WTC11 (cell line): ENCODE results near the gene HDAC5. TPM values are rescaled to one million over a fixed set of nuclear protein-coding genes. Genes with fewer than 3 reads are reported as not detected.

Source experiments
- ARID4B ChIP-seq: sonication (generic); formaldehyde crosslinking; IDR thresholded peaks from 2 replicates; pipeline ENCODE4 v1.8.0; 2023; ENCODE audit warnings: missing genetic modification reagents, mild to moderate bottlenecking, borderline replicate concordance
- ATF1 ChIP-seq: sonication (generic); formaldehyde crosslinking; IDR thresholded peaks from 2 replicates; pipeline ENCODE4 v1.8.1; 2023; ENCODE audit warnings: mild to moderate bottlenecking, moderate library complexity, missing genetic modification reagents
- CBFB ChIP-seq: sonication (generic); formaldehyde crosslinking; IDR thresholded peaks from 2 replicates; pipeline ENCODE4 v1.8.1; 2022; ENCODE audit warnings: mild to moderate bottlenecking, low read depth, missing genetic modification reagents
- EMX1 ChIP-seq: fragments of 250-450 bp; sonication (Bioruptor Pico); IDR thresholded peaks from 2 replicates; pipeline ENCODE4 v1.8.0; 2021; ENCODE audit warnings: mild to moderate bottlenecking
- ESRRA ChIP-seq: sonication (generic); formaldehyde crosslinking; IDR thresholded peaks from 2 replicates; pipeline ENCODE4 v1.8.1; 2022; ENCODE audit warnings: mild to moderate bottlenecking, missing genetic modification reagents, borderline replicate concordance
- FOXJ3 ChIP-seq: sonication (generic); formaldehyde crosslinking; IDR thresholded peaks from 2 replicates; pipeline ENCODE4 v1.9.0; 2021; ENCODE audit warnings: missing genetic modification reagents, mild to moderate bottlenecking, borderline replicate concordance
- FOXP1 ChIP-seq: sonication (generic); formaldehyde crosslinking; IDR thresholded peaks from 2 replicates; pipeline ENCODE4 v1.8.0; 2022; ENCODE audit warnings: missing genetic modification reagents, mild to moderate bottlenecking, moderate library complexity, borderline replicate concordance
- FOXP4 ChIP-seq: sonication (generic); formaldehyde crosslinking; IDR thresholded peaks from 2 replicates; pipeline ENCODE4 v1.8.0; 2022; ENCODE audit warnings: mild to moderate bottlenecking, missing genetic modification reagents
- GRHL2 ChIP-seq: fragments of 250-450 bp; sonication (Bioruptor Pico); IDR thresholded peaks from 2 replicates; pipeline ENCODE4 v1.8.0; 2022; ENCODE audit warnings: mild to moderate bottlenecking, moderate library complexity; ENCODE audit not compliant: insufficient replicate concordance, severe bottlenecking
- IRF1 ChIP-seq: sonication (generic); formaldehyde crosslinking; IDR thresholded peaks from 2 replicates; pipeline ENCODE4 v1.8.0; 2023; ENCODE audit warnings: missing genetic modification reagents
- MAX ChIP-seq: sonication (generic); formaldehyde crosslinking; IDR thresholded peaks from 2 replicates; pipeline ENCODE4 v1.8.0; 2022; ENCODE audit warnings: mild to moderate bottlenecking, missing genetic modification reagents
- MXD4 ChIP-seq: fragments of 250-450 bp; sonication (Bioruptor Pico); IDR thresholded peaks from 2 replicates; pipeline ENCODE4 v1.8.0; 2021; ENCODE audit warnings: mild to moderate bottlenecking, moderate library complexity, borderline replicate concordance
- NR1H2 ChIP-seq: sonication (generic); formaldehyde crosslinking; IDR thresholded peaks from 2 replicates; pipeline ENCODE4 v1.9.0; 2021; ENCODE audit warnings: mild to moderate bottlenecking, moderate library complexity, missing genetic modification reagents
- NR3C1 ChIP-seq: sonication (generic); formaldehyde crosslinking; conservative IDR thresholded peaks from 2 replicates; pipeline ENCODE4 v1.8.1; 2023; ENCODE audit warnings: low read depth, mild to moderate bottlenecking, missing genetic modification reagents
- OVOL2 ChIP-seq: fragments of 250-450 bp; sonication (Bioruptor Pico); IDR thresholded peaks from 2 replicates; pipeline ENCODE4 v1.9.0; 2021; ENCODE audit warnings: mild to moderate bottlenecking, borderline replicate concordance
- PRDM15 ChIP-seq: sonication (generic); formaldehyde crosslinking; IDR thresholded peaks from 2 replicates; pipeline ENCODE4 v1.8.0; 2022; ENCODE audit warnings: missing genetic modification reagents
- RELA ChIP-seq: sonication (generic); formaldehyde crosslinking; IDR thresholded peaks from 2 replicates; pipeline ENCODE4 v1.8.1; 2022; ENCODE audit warnings: missing genetic modification reagents, mild to moderate bottlenecking, borderline replicate concordance
- SOX15 ChIP-seq: fragments of 250-450 bp; sonication (Bioruptor Pico); IDR thresholded peaks from 2 replicates; pipeline ENCODE4 v1.9.0; 2021; ENCODE audit warnings: mild to moderate bottlenecking
- TEAD1 ChIP-seq: sonication (generic); formaldehyde crosslinking; IDR thresholded peaks from 2 replicates; pipeline ENCODE4 v1.8.0; 2022; ENCODE audit warnings: mild to moderate bottlenecking, missing genetic modification reagents
- TP53 ChIP-seq: sonication (generic); formaldehyde crosslinking; IDR thresholded peaks from 2 replicates; pipeline ENCODE4 v1.8.1; 2023; ENCODE audit warnings: mild to moderate bottlenecking, missing genetic modification reagents
- USF2 ChIP-seq: sonication (generic); formaldehyde crosslinking; IDR thresholded peaks from 2 replicates; pipeline ENCODE4 v1.8.1; 2023; ENCODE audit warnings: mild to moderate bottlenecking, missing genetic modification reagents, moderate library complexity
- ZBTB21 ChIP-seq: sonication (generic); formaldehyde crosslinking; IDR thresholded peaks from 2 replicates; pipeline ENCODE4 v1.8.1; 2023; ENCODE audit warnings: mild to moderate bottlenecking, missing genetic modification reagents, borderline replicate concordance
- ZNF219 ChIP-seq: sonication (generic); formaldehyde crosslinking; IDR thresholded peaks from 2 replicates; pipeline ENCODE4 v1.8.0; 2023; ENCODE audit warnings: missing genetic modification reagents, mild to moderate bottlenecking, borderline replicate concordance
- ZNF232 ChIP-seq: sonication (generic); formaldehyde crosslinking; IDR thresholded peaks from 2 replicates; pipeline ENCODE4 v1.8.0; 2022; ENCODE audit warnings: mild to moderate bottlenecking, missing genetic modification reagents
- ZNF263 ChIP-seq: sonication (generic); formaldehyde crosslinking; IDR thresholded peaks from 2 replicates; pipeline ENCODE4 v1.8.1; 2022; ENCODE audit warnings: low read depth, mild to moderate bottlenecking, moderate library complexity, missing genetic modification reagents
- ZNF416 ChIP-seq: fragments of 250-450 bp; sonication (Bioruptor Pico); IDR thresholded peaks from 2 replicates; pipeline ENCODE4 v1.9.0; 2021; ENCODE audit warnings: mild to moderate bottlenecking, inconsistent platforms
- ZNF671 ChIP-seq: fragments of 250-450 bp; sonication (Bioruptor Pico); IDR thresholded peaks from 2 replicates; pipeline ENCODE4 v1.8.0; 2021; ENCODE audit warnings: mild to moderate bottlenecking
- total RNA-seq: library from RNA; stranded (reverse); gene quantifications from 3 replicates; pipeline ENCODE4 v1.2.3, GENCODE V29; 2021

The HDAC5 gene
- total RNA-seq, 1 experiment from 2014 or later = 61.6 TPM

- TF ChIP-seq ARID4B (CRISPR knock-in tag) (peak; percentile 87; the same call in 1 of the 2 replicates), ZNF219 (CRISPR knock-in tag) (no peak), NR3C1 (no peak), ZNF671 (no peak), ZNF416 (0 out of 2 replicates have a peak, but pooled peaks have one; percentile 55), CBFB (CRISPR knock-in tag) (0 out of 2 replicates have a peak, but pooled peaks have one; percentile 43), MXD4 (no peak), OVOL2 (CRISPR knock-in tag) (no peak), PRDM15 (CRISPR knock-in tag) (peak; percentile 60), ZNF263 (no peak), RELA (CRISPR knock-in tag) (peak; percentile 56; the same call in 1 of the 2 replicates), IRF1 (no peak), ZNF232 (peak; percentile 74; the same call in 1 of the 2 replicates), ESRRA (CRISPR knock-in tag) (peak; percentile 70), FOXP1 (CRISPR knock-in tag) (peak; percentile 62; the same call in 1 of the 2 replicates), NR1H2 (CRISPR knock-in tag) (no peak), MAX (CRISPR knock-in tag) (peak; percentile 99), FOXJ3 (no peak), USF2 (CRISPR knock-in tag) (peak; percentile 97), ATF1 (CRISPR knock-in tag) (no peak), TP53 (CRISPR knock-in tag) (peak; percentile 65; the same call in 1 of the 2 replicates), SOX15 (no peak), EMX1 (no peak), ZBTB21 (CRISPR knock-in tag) (peak; percentile 76; the same call in 1 of the 2 replicates), TEAD1 (peak; percentile 66), GRHL2 (no peak), FOXP4 (CRISPR knock-in tag) (no peak)
Measured at GRCh38 chr17:44070455-44071197, 52.8 kb downstream of the HDAC5 start, which contains the start of gene G6PC3 (continued).
